Lung (tissue), 12 donors: Measurements from ENCODE around the gene PPP2R3B. TPM values are rescaled to one million over a fixed set of nuclear protein-coding genes. Genes with fewer than 3 reads are reported as not detected.
A peak's percentile ranks its signal among the peaks of the same experiment; 100 is the strongest.
"Not testable (repeated sequence)": the region's sequence is repeated elsewhere in the genome, so short reads cannot be mapped to it uniquely, and the experiment has no call there.

Experiments used
- ATAC-seq: fragments of 200-7000 bp; cut with Tn5 transposase; one replicate; pipeline ENCODE4 v1.9.1; 2020; ENCODE audit warnings: moderate number of reproducible peaks; ENCODE audit not compliant: insufficient read depth, low FRiP score
- DNase-seq, 3 donors: peaks; one replicate each; pipeline ENCODE4 v3.0.0-alpha.2; 2013 to 2017
- H3K27ac ChIP-seq, 2 donors: one replicate each; pipeline ENCODE4 v1.5.1; 2013; ENCODE audit warnings: mild to moderate bottlenecking in 2 of 2, moderate library complexity in 2 of 2, control low read depth in 1 of 2, inconsistent platforms in 1 of 2, low read depth in 1 of 2, low read length in 1 of 2
- H3K27me3 ChIP-seq, 3 donors: one replicate each; pipeline ENCODE4 v1.5.1; 2013; ENCODE audit warnings: low read length in 2 of 3; ENCODE audit not compliant: control insufficient read depth in 3 of 3, insufficient read depth in 3 of 3
- H3K36me3 ChIP-seq, 4 donors: one replicate each; pipeline ENCODE4 v1.5.1; 2013; ENCODE audit warnings: low read length in 4 of 4, mild to moderate bottlenecking in 1 of 4, moderate library complexity in 1 of 4; ENCODE audit not compliant: control insufficient read depth in 4 of 4, insufficient read depth in 4 of 4
- H3K4me1 ChIP-seq, 5 donors: one replicate each; pipeline ENCODE4 v1.5.1; 2013; ENCODE audit warnings: low read length in 5 of 5, mild to moderate bottlenecking in 2 of 5, moderate library complexity in 1 of 5; ENCODE audit not compliant: control insufficient read depth in 5 of 5, insufficient read depth in 5 of 5
- H3K4me3 ChIP-seq: one replicate; pipeline ENCODE4 v1.5.1; 2013; ENCODE audit warnings: mild to moderate bottlenecking, control low read depth, moderate library complexity
- H3K9ac ChIP-seq, 2 donors: one replicate each; pipeline ENCODE4 v1.5.1; 2013; ENCODE audit warnings: low read length in 2 of 2, control low read depth in 1 of 2; ENCODE audit not compliant: insufficient read depth in 1 of 2
- H3K9me3 ChIP-seq, 4 donors: one replicate each; pipeline ENCODE4 v1.5.1; 2013; ENCODE audit warnings: low read length in 3 of 4, mild to moderate bottlenecking in 1 of 4, moderate library complexity in 1 of 4; ENCODE audit not compliant: control insufficient read depth in 4 of 4, insufficient read depth in 3 of 4
- WGBS, 2 donors: extraction: QIAGEN DNeasy Blood & Tissue Kit; methylation state at CpG; one replicate each; pipeline ENCODE4 v1.1.7; 2013; 5-methylcytosine and 5-hydroxymethylcytosine counted together
- polyA plus RNA-seq, 2 donors: library from polyadenylated mRNA; stranded (reverse); fragments of 200-250 nt; gene quantifications; one replicate each; pipeline ENCODE4 v1.2.1, GENCODE V29; 2013
- total RNA-seq, 2 donors: library from RNA; depleted of rRNA in 1 of 2; stranded (reverse); fragments of >200 nt in 1 of 2; gene quantifications; one replicate each; pipeline ENCODE4 v1.2.1, GENCODE V29; 2014 to 2021
- TF ChIP-seq, protein P1 (sequence below): IDR thresholded peaks from 2 replicates; pipeline ENCODE4 v1.5.1; 2012; ENCODE audit warnings: mild to moderate bottlenecking; ENCODE audit errors: control extremely low read depth, extremely low read depth
- donor health status: control.
- donor health status: control.
- donor health status: Bipolar disorder and iron deficiency.
- donor health status: healthy.
- donor health status: DM: yes; HTN: yes; CAD: no.

Gene PPP2R3B
- total and polyA plus RNA-seq, 4 donors: 7.8 to 21.0 (median 15.6) TPM

DNA sequence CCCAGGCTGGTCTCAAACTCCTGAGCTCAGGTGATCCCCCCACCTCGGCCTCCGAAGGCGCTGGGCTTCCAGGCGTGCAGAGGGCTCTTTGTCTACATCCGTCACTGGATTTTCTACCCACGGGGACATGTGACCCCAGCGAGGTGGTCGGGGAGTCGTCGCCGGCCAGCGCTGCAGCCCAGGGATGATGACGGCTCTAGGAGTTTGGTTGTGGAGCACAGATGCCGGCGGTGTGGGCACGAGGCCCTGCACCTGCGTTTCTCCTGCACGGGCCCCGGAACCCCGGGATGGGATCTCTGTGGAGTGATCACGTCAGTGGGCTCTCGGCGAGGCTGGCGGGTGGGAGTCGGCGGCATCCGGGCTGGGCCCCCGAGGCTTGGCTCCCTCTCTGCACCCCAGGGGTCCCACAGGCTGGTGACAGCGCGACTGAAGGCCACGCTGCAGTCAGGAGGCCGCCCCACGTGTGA lies 59.0 kb downstream of the PPP2R3B start:
- Histone ChIP-seq H3K9me3 (no peaks in the 10 kb centered on the region), H3K36me3 (peaks cover 0 to under 1% (median 0%) of the 10 kb centered on the region in 4 donors), H3K9ac (no peak overlapping the region), H3K4me3 (no peak overlapping the region), H3K27ac (no peak overlapping the region), H3K4me1 (peaks cover 0 to 8% (median 0%) of the 10 kb centered on the region in 5 donors), H3K27me3 (peaks cover 0 to 5% (median 0%) of the 10 kb centered on the region in 3 donors)
- DNase-seq (no peak), ATAC-seq (no peak)
- 88 to 89% methylated on average over 33 of the region's 33 CpGs for WGBS, 2 donors
- TF ChIP-seq, protein P1, sequence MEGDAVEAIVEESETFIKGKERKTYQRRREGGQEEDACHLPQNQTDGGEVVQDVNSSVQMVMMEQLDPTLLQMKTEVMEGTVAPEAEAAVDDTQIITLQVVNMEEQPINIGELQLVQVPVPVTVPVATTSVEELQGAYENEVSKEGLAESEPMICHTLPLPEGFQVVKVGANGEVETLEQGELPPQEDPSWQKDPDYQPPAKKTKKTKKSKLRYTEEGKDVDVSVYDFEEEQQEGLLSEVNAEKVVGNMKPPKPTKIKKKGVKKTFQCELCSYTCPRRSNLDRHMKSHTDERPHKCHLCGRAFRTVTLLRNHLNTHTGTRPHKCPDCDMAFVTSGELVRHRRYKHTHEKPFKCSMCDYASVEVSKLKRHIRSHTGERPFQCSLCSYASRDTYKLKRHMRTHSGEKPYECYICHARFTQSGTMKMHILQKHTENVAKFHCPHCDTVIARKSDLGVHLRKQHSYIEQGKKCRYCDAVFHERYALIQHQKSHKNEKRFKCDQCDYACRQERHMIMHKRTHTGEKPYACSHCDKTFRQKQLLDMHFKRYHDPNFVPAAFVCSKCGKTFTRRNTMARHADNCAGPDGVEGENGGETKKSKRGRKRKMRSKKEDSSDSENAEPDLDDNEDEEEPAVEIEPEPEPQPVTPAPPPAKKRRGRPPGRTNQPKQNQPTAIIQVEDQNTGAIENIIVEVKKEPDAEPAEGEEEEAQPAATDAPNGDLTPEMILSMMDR: no peak

GRCh38 chrX:324664-325063 lies 62.0 kb downstream of the PPP2R3B start:
- H3K9me3 ChIP-seq, ATAC-seq, H3K9ac ChIP-seq, H3K27me3 ChIP-seq, H3K27ac ChIP-seq, H3K4me3 ChIP-seq, DNase-seq, H3K36me3 ChIP-seq: not testable (repeated sequence)
- H3K4me1 ChIP-seq: peaks cover 0 to 10% (median 0%) of the 10 kb centered on the region in 5 donors
- WGBS, 2 donors: 76 to 84% methylated on average over 14 of the region's 14 CpGs

- no peaks in the 10 kb centered on the region for H3K9me3 ChIP-seq
- H3K9ac ChIP-seq: no peak overlapping the region
- peaks cover 0 to 10% (median 0%) of the 10 kb centered on the region in 5 donors for H3K4me1 ChIP-seq
- no peak overlapping the region for H3K4me3 ChIP-seq
- no peaks in the 10 kb centered on the region for H3K27me3 ChIP-seq
- DNase-seq (peak in 2 of 3 donors; percentile 59 to 61), ATAC-seq (no peak)
- WGBS, 2 donors: 78 to 79% methylated on average over 38 of the region's 38 CpGs
- H3K36me3 ChIP-seq: no peaks in the 10 kb centered on the region
- H3K27ac ChIP-seq: no peak overlapping the region
- TF ChIP-seq, protein P1: no peak
These were observed 62.7 kb downstream of the PPP2R3B start for GRCh38 chrX:323721-324628.

DNA sequence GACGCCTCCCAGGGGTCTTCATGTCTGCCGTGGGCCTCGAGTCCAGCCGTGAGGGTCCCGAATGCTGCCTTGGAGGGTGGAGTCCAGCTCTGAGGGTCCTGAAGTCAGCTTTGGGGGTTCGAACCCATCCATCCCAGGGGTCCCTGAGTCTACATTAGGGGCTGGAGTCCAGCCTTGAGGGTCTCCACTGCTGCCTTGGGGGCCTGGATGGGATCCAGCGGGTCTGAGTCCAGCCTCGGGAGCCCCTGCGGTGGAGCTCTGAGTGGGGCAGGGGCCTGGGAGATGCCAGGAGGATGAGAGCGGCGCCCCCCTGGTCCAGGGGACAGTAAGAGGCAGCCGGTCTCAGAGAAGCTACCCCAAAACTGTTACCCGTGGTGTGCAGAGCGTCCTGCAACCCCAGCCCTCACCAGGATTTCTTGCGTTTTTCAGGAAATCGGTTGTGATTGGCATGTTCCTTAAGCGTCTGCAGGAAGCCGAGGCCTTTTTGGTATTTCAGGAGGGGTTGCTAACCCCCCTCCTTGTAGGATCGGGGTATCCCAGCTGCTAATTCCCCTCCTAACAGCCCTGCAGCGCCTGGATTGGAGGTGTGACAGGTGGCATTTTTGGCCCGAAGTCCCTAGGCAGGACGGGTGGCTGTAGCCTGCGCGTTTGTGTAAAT lies 66.5 kb downstream of the PPP2R3B start:
- Histone ChIP-seq H3K36me3 (peaks cover 0 to 13% (median 2%) of the 10 kb centered on the region in 4 donors), H3K4me1 (peaks cover 0 to 12% (median 0%) of the 10 kb centered on the region in 5 donors)

More for the DNA sequence above, 66.5 kb downstream of the PPP2R3B start:
- TF ChIP-seq, protein P1: no peak
- H3K9ac ChIP-seq: peak overlapping the region in 1 of 2 donors; percentile 49
- no peaks in the 10 kb centered on the region for H3K27me3 ChIP-seq
- ATAC-seq: no peak
- 4% methylated on average over 24 of the region's 24 CpGs for WGBS, 2 donors
- peak overlapping the region in 1 of 2 donors; percentile 88 for H3K27ac ChIP-seq
- no peaks in the 10 kb centered on the region for H3K9me3 ChIP-seq
- DNase-seq: peak in 1 of 3 donors; percentile 24
- H3K4me3 ChIP-seq: peak overlapping the region; percentile 93
